MM.1S (cell line): ENCODE measurements around the gene CACNA1E.

Experiments used
- DNase-seq: peaks from one replicate; pipeline ENCODE4 v3.0.0-alpha.2; 2015
- H2AFZ ChIP-seq: fragments of 300-600 bp; sonication (generic); 2 replicates; pipeline ENCODE4 v1.6.0; 2016; ENCODE audit warnings: antibody characterized with exemption, low read length
- H3F3A ChIP-seq: fragments of 300-600 bp; sonication (generic); 2 replicates; pipeline ENCODE4 v1.6.1; 2016; ENCODE audit warnings: mild to moderate bottlenecking, antibody characterized with exemption, low read length, moderate library complexity, mixed read lengths; ENCODE audit not compliant: insufficient read depth
- H3K27ac ChIP-seq: fragments of 300-600 bp; sonication (generic); 2 replicates; pipeline ENCODE4 v1.5.1; 2016; ENCODE audit warnings: mild to moderate bottlenecking, low read length
- H3K27me3 ChIP-seq: fragments of 300-600 bp; sonication (generic); replicated peaks from 2 replicates; pipeline ENCODE4 v1.6.0; 2016; ENCODE audit warnings: low read length; ENCODE audit not compliant: insufficient read depth
- H3K36me3 ChIP-seq: fragments of 300-600 bp; sonication (generic); replicated peaks from 2 replicates; pipeline ENCODE4 v1.6.1; 2016; ENCODE audit warnings: mild to moderate bottlenecking, low read length, mixed read lengths; ENCODE audit not compliant: insufficient read depth
- H3K4me1 ChIP-seq: fragments of 300-600 bp; sonication (generic); 2 replicates; pipeline ENCODE4 v1.6.1; 2016; ENCODE audit warnings: low read length, mixed read lengths
- H3K4me2 ChIP-seq: fragments of 300-600 bp; sonication (generic); 2 replicates; pipeline ENCODE4 v1.6.0; 2016; ENCODE audit warnings: low read depth, low read length
- H3K4me3 ChIP-seq: fragments of 300-600 bp; sonication (generic); 2 replicates; pipeline ENCODE4 v1.5.1; 2016; ENCODE audit warnings: low read length, mixed read lengths
- H3K79me2 ChIP-seq: fragments of 300-600 bp; sonication (generic); 2 replicates; pipeline ENCODE4 v1.6.1; 2016; ENCODE audit warnings: mixed run types, low read length, mixed read lengths
- H3K9ac ChIP-seq: fragments of 300-600 bp; sonication (generic); 2 replicates; pipeline ENCODE4 v1.6.1; 2016; ENCODE audit warnings: low read length, mixed read lengths
- H3K9me2 ChIP-seq: fragments of 300-600 bp; sonication (generic); replicated peaks from 2 replicates; pipeline ENCODE4 v1.6.1; 2016; ENCODE audit warnings: mild to moderate bottlenecking, low read length, mixed read lengths; ENCODE audit not compliant: insufficient read depth
- H3K9me3 ChIP-seq: fragments of 300-600 bp; sonication (generic); replicated peaks from 2 replicates; pipeline ENCODE4 v1.6.1; 2016; ENCODE audit warnings: mild to moderate bottlenecking, low read length, mixed read lengths; ENCODE audit not compliant: insufficient read depth
- H4K20me1 ChIP-seq: fragments of 300-600 bp; sonication (generic); 2 replicates; pipeline ENCODE4 v1.6.1; 2016; ENCODE audit warnings: mild to moderate bottlenecking, low read length, moderate library complexity, mixed read lengths; ENCODE audit not compliant: insufficient read depth
- EZH2 ChIP-seq: fragments of 300-600 bp; sonication (generic); optimal IDR thresholded peaks from 2 replicates; pipeline ENCODE3; 2017; ENCODE audit warnings: low read depth, mild to moderate bottlenecking, antibody characterized with exemption, low read length, mixed read lengths
- EZH2phosphoT487 ChIP-seq: fragments of 300-600 bp; sonication (generic); IDR thresholded peaks from 2 replicates; pipeline ENCODE4 v1.6.1; 2018; ENCODE audit warnings: antibody characterized with exemption, low read length
- TF ChIP-seq, protein P1 (sequence below): fragments of 300-600 bp; sonication (generic); IDR thresholded peaks from 2 replicates; pipeline ENCODE4 v1.5.1; 2016; ENCODE audit warnings: antibody characterized with exemption, low read length, mixed read lengths

Gene CACNA1E

DNA sequence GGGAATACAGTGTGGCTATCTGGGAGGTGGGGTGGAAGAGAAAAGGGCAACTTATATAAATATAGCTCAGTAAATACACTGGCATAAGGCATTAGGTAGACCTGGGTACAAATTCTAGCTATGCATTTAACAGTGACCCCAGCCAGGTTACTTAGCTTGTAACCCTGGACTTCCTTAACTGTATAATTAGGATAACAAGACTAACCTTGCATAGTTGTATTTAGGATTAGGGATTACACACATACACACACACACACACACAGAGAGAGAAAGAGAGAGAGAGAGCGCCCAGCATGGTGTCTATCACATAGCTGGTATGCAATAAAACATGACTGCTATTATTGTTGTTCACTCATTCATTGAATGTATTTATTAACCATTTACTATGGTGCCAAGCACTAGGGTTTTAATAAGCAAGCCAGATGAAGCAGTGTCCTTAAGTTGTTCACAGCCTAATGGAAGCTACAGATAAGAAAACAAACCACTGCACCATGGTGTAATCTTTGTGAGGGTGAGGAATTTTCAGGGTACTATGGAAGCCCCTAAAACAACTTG, 326.8 kb downstream of the CACNA1E start:
- TF ChIP-seq, protein P1, sequence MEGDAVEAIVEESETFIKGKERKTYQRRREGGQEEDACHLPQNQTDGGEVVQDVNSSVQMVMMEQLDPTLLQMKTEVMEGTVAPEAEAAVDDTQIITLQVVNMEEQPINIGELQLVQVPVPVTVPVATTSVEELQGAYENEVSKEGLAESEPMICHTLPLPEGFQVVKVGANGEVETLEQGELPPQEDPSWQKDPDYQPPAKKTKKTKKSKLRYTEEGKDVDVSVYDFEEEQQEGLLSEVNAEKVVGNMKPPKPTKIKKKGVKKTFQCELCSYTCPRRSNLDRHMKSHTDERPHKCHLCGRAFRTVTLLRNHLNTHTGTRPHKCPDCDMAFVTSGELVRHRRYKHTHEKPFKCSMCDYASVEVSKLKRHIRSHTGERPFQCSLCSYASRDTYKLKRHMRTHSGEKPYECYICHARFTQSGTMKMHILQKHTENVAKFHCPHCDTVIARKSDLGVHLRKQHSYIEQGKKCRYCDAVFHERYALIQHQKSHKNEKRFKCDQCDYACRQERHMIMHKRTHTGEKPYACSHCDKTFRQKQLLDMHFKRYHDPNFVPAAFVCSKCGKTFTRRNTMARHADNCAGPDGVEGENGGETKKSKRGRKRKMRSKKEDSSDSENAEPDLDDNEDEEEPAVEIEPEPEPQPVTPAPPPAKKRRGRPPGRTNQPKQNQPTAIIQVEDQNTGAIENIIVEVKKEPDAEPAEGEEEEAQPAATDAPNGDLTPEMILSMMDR: no peak
- TF ChIP-seq EZH2: no peak
- no peak for TF ChIP-seq EZH2phosphoT487
- H2AFZ ChIP-seq: no peak overlapping the region
- no peaks in the 10 kb centered on the region for H3F3A ChIP-seq
- H3K4me3 ChIP-seq: no peak overlapping the region
- no peaks in the 10 kb centered on the region for H3K27me3 ChIP-seq
- no peak overlapping the region for H3K27ac ChIP-seq
- no peak for DNase-seq
- H3K9me3 ChIP-seq: no peaks in the 10 kb centered on the region
- H3K9me2 ChIP-seq: no peaks in the 10 kb centered on the region
- H3K4me2 ChIP-seq: no peak overlapping the region
- H3K9ac ChIP-seq: no peak overlapping the region
- no peaks in the 10 kb centered on the region for H3K36me3 ChIP-seq
- no peaks in the 10 kb centered on the region for H4K20me1 ChIP-seq
- H3K79me2 ChIP-seq: no peaks in the 10 kb centered on the region
- H3K4me1 ChIP-seq: no peaks in the 10 kb centered on the region

DNA sequence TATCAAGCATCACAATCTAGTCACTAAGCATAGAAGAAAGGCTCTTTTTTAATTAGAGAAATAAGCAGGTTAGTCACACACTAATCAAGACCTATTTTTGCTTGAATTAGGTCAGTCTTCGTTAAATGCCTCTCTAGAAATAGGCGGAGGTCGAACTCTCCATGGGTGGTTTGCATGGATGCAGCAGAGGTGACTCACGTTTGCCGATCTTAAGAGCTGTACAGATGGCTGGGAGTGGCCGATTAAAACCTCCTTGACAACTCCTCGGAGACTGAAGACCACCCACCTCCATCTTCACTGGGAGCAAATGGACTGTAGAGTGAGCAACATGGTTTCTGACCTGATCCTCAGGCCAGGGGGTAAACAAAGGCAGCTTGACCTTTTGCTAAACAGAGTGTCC, 328.9 kb downstream of the CACNA1E start:
- H2AFZ ChIP-seq: no peak overlapping the region
- no peaks in the 10 kb centered on the region for H3K4me1 ChIP-seq
- H3K9ac ChIP-seq: no peak overlapping the region
- no peak for TF ChIP-seq EZH2phosphoT487
- TF ChIP-seq, protein P1: no peak
- TF ChIP-seq EZH2: no peak
- H3K36me3 ChIP-seq: no peaks in the 10 kb centered on the region
- no peaks in the 10 kb centered on the region for H3F3A ChIP-seq
- no peaks in the 10 kb centered on the region for H4K20me1 ChIP-seq
- no peak overlapping the region for H3K27ac ChIP-seq
- H3K4me2 ChIP-seq: no peak overlapping the region
- no peaks in the 10 kb centered on the region for H3K9me3 ChIP-seq
- H3K9me2 ChIP-seq: no peaks in the 10 kb centered on the region
- no peaks in the 10 kb centered on the region for H3K79me2 ChIP-seq
- no peaks in the 10 kb centered on the region for H3K27me3 ChIP-seq
- H3K4me3 ChIP-seq: no peak overlapping the region
- no peak for DNase-seq

DNA sequence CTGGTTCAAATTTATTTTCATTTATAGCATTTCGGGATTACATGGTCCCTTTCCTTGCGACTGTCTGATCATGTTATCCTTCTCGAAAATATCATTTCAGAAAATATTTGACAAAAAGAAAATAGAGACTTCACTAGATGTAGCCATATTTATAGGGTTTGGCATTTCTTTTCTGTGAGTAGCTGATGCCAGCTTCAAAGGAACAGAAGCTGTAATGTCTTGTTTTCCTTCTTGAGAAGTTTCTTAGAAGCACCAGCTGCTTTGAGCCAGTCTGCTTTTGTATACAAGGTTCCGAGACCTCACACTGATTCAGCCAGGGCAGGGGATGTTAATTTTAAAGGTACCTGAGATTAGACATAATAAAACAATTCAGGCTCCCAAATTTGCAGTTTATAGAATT, 329.9 kb downstream of the CACNA1E start:
- no peaks in the 10 kb centered on the region for H3K4me1 ChIP-seq
- no peaks in the 10 kb centered on the region for H3K9me2 ChIP-seq
- H3K36me3 ChIP-seq: no peaks in the 10 kb centered on the region
- no peak for DNase-seq
- no peaks in the 10 kb centered on the region for H4K20me1 ChIP-seq
- no peak overlapping the region for H2AFZ ChIP-seq
- H3K9ac ChIP-seq: no peak overlapping the region
- H3K79me2 ChIP-seq: no peaks in the 10 kb centered on the region
- no peak overlapping the region for H3K4me2 ChIP-seq
- no peaks in the 10 kb centered on the region for H3K9me3 ChIP-seq
- no peaks in the 10 kb centered on the region for H3F3A ChIP-seq
- no peak overlapping the region for H3K4me3 ChIP-seq
- H3K27ac ChIP-seq: no peak overlapping the region
- no peaks in the 10 kb centered on the region for H3K27me3 ChIP-seq
- TF ChIP-seq, protein P1: no peak
- TF ChIP-seq EZH2: no peak
- no peak for TF ChIP-seq EZH2phosphoT487
